T-cell (primary cell): Measurements from ENCODE around the gene CBX2. TPM values are rescaled to one million over a fixed set of nuclear protein-coding genes. Genes with fewer than 3 reads are reported as not detected.
A peak's percentile ranks its signal among the peaks of the same experiment; 100 is the strongest.

Source experiments
- ATAC-seq, 4 experiments: fragments of 200-7000 bp in 3 of 4; fragments of 150-1000 bp in 1 of 4; cut with Tn5 transposase; replicated peaks in 1 of 4; 1 replicate in 3 of 4; 2 replicates in 1 of 4; pipeline ENCODE4 v1.10.0; 2021; ENCODE audit warnings: moderate library complexity in 3 of 4, mild to moderate bottlenecking in 2 of 4, moderate number of reproducible peaks in 1 of 4
- CTCF ChIA-PET, 2 donors: fragments of 300-600 bp; sonication (Branson Sonifier 250); formaldehyde crosslinking; loops; one replicate each; lab custom pipeline; 2022; ENCODE audit warnings: antibody characterized with exemption in 2 of 2; lab: Charles Lee
- POLR2A ChIA-PET, 2 donors: fragments of 300-600 bp; sonication (Branson Sonifier 250); formaldehyde crosslinking; loops; one replicate each; lab custom pipeline; 2022; ENCODE audit warnings: antibody characterized with exemption in 2 of 2; lab: Charles Lee
- DNase-seq, 35 experiments: peaks; one replicate each; pipeline versions ENCODE4 v3.0.0 to v3.0.0-alpha.2; 2013 to 2023
- H3K27ac ChIP-seq: one replicate; pipeline ENCODE4 v1.5.1; 2013; ENCODE audit warnings: low read length
- H3K27me3 ChIP-seq, 2 experiments: replicated peaks in 1 of 2; 1 replicate in 1 of 2; 2 replicates in 1 of 2; pipeline versions ENCODE4 v1.6.1 to v1.7.0; 2013; ENCODE audit warnings: low read length in 1 of 2, mixed read lengths in 1 of 2; ENCODE audit not compliant: control insufficient read depth in 2 of 2, insufficient read depth in 2 of 2; ENCODE audit errors: extremely low read depth in 1 of 2
- H3K36me3 ChIP-seq, 2 donors: 1 replicate in 1 of 2; 2 replicates in 1 of 2; pipeline versions ENCODE4 v1.6.1 to v1.7.0; 2013; ENCODE audit warnings: low read length in 1 of 2; ENCODE audit not compliant: control insufficient read depth in 2 of 2, insufficient read depth in 1 of 2; ENCODE audit errors: extremely low read depth in 1 of 2
- H3K4me1 ChIP-seq, 2 experiments: 1 replicate in 1 of 2; 2 replicates in 1 of 2; pipeline versions ENCODE4 v1.6.1 to v1.7.0; 2013; ENCODE audit warnings: low read length in 2 of 2, mixed read lengths in 1 of 2; ENCODE audit not compliant: insufficient read depth in 2 of 2, control insufficient read depth in 1 of 2; ENCODE audit errors: extremely low read depth in 1 of 2
- H3K4me3 ChIP-seq, 2 donors: 1 replicate in 1 of 2; 2 replicates in 1 of 2; pipeline versions ENCODE4 v1.5.1 to v1.7.0; 2013; ENCODE audit warnings: mild to moderate bottlenecking in 2 of 2, low read length in 1 of 2, moderate library complexity in 1 of 2; ENCODE audit not compliant: control insufficient read depth in 1 of 2; ENCODE audit errors: extremely low read depth in 1 of 2
- H3K9me3 ChIP-seq: 2 replicates; pipeline ENCODE4 v1.7.0; 2013
- H3K27ac Mint-ChIP-seq, 2 donors: one replicate each; pipeline ENCODE4 v1.8.0; 2020 to 2021; ENCODE audit warnings: mild to moderate bottlenecking in 2 of 2, mixed read lengths in 2 of 2
- H3K27me3 Mint-ChIP-seq, 2 donors: one replicate each; pipeline ENCODE4 v1.8.0; 2021 to 2022; ENCODE audit warnings: mixed read lengths in 2 of 2
- H3K36me3 Mint-ChIP-seq: one replicate; pipeline ENCODE4 v1.8.0; 2021; ENCODE audit warnings: mixed read lengths
- H3K4me1 Mint-ChIP-seq, 3 donors: one replicate each; pipeline ENCODE4 v1.8.0; 2020 to 2022; ENCODE audit warnings: mixed read lengths in 3 of 3, mild to moderate bottlenecking in 1 of 3
- H3K4me3 Mint-ChIP-seq, 3 donors: one replicate each; pipeline ENCODE4 v1.8.0; 2020 to 2022; ENCODE audit warnings: mild to moderate bottlenecking in 3 of 3, mixed read lengths in 3 of 3, moderate library complexity in 3 of 3
- H3K9me3 Mint-ChIP-seq, 3 donors: one replicate each; pipeline ENCODE4 v1.8.0; 2020 to 2022; ENCODE audit warnings: mixed read lengths in 3 of 3
- WGBS: methylation state at CpG from one replicate; pipeline ENCODE4 v1.1.5; 2013; ENCODE audit warnings: missing lambda C conversion rate; ENCODE audit not compliant: insufficient coverage; 5-methylcytosine and 5-hydroxymethylcytosine counted together
- total RNA-seq, 35 experiments: library from RNA in 6 of 35; stranded (reverse) in 6 of 35; fragments of 120-200 nt in 1 of 35; gene quantifications; one replicate each; pipeline versions ENCODE4 v1.2.1 to v1.2.4 and lab custom pipeline; 2013 to 2026

Gene CBX2
- total RNA-seq, 5 donors from 2014 or later (not counting 1 experiment from before 2014, with no cell fraction given): 0.43 to 0.79 (median 0.70) TPM

DNA sequence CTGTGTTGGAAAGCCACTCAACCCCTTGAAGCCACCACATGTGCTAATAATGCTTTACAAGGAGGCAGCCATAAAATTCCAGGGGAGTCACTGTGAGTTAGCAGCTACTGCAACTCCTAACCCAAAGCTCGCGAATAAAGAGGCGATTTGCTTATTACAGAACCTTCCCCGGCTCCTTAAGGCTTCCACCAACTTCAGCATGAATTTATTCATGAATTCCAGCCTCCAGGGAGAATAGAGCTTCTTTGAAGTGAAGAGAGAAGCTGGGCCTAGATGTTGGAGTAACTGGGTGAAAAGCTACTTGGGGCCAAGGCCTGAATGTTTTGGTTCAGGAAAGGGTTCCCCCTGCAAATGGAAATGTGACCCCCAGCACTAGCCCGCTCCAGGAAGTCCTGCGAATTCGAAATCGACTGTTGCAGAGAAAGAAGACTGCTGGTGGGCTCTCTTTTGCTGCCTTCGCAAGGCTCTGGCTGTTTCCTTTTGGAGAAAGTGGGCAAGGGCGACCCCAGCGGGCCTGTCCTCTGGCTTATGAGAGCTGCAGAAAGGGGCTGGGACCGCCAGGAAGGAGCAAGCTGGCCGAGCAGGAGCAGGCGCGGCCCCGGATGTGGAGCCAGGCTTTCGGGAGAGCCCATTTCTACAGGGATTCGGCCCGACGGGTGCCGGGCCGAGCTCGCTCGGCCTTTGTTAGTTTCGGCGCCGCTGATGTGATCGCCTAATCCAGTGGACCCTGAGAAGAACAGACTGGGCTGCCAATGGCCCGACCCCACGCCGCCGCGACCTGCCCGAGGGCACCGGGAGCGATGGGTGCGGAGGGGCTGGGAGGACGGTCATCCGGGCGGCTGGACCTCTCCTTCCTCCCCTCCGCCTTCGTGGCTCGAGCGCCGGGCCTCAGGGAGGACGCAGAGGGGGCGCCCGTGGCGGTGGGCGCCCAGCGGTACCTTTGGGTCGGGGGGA, 11.3 kb downstream of the CBX2 start:
- H3K36me3 Mint-ChIP-seq: peaks cover 3% of the 10 kb centered on the region
- ChIA-PET CTCF (no interaction called here), POLR2A (no interaction called here)
- H3K9me3 Mint-ChIP-seq: no peaks in the 10 kb centered on the region
- peaks cover 42 to 70% of the 10 kb centered on the region in 2 donors for H3K27me3 Mint-ChIP-seq
- no peak for DNase-seq
- 30% methylated on average over 39 of the region's 52 CpGs for WGBS
- no peak overlapping the region for H3K27ac Mint-ChIP-seq
- Histone ChIP-seq H3K27ac (no peak overlapping the region), H3K27me3 (peaks cover 0 to 90% of the 10 kb centered on the region in 2 experiments), H3K36me3 (peaks cover 0 to 2% of the 10 kb centered on the region in 2 donors), H3K4me1 (peaks cover 8 to 36% of the 10 kb centered on the region in 2 experiments), H3K4me3 (no peak overlapping the region), H3K9me3 (no peaks in the 10 kb centered on the region)
- peaks cover 6 to 11% (median 7%) of the 10 kb centered on the region in 3 donors for H3K4me1 Mint-ChIP-seq
- H3K4me3 Mint-ChIP-seq: peak overlapping the region in 1 of 3 donors; percentile 47
- peak in 1 of 4 experiments; percentile 6 for ATAC-seq

DNA sequence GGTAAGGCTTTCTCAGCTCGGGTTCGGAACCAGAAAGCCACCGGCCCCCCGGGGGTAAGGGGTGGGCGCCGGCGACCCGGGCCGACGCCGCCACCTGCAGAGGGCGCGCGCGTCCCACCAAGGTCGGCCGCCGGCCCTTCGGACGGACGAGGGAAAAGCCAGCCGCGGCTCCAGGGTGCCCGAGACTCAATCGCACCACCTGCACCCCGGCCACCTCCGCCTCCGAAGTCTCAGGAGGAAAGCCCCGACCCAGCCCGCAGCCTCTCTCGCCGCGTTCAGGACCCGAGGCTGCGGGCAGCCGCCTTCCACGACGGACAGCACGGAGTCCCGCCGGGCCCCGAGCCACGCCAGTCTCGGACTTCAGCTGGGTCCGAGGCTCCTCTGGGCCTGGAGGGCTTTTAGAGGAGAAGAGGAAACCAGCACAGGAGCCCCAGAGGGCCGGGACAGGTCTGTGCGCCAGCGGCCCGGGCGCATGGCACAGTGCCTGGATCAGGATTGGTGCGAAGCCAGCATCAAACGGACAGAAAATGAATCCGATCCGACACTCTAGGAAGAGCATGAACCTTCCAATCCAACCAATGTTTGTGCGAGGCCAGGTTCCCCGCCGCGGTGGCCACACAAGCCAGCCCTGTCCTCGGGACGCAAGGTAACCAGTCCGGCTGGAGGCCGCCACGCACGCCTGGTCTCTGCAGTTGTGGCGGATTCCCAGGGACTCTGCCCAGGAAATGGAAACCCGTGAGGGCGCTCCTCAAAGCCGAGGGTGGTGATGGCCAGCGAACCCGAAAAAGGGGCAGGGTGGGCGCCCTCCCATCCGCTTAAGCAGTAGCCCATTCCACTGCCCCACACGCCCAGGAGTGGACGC, 12.2 kb downstream of the CBX2 start:
- Histone ChIP-seq H3K4me1 (peaks cover 8 to 36% of the 10 kb centered on the region in 2 experiments), H3K27ac (no peak overlapping the region), H3K4me3 (peak overlapping the region in 1 of 2 donors; percentile 7), H3K9me3 (no peaks in the 10 kb centered on the region), H3K36me3 (peaks cover 3 to 5% of the 10 kb centered on the region in 2 donors), H3K27me3 (peaks cover 0 to 89% of the 10 kb centered on the region in 2 experiments)
- Mint-ChIP-seq H3K4me3 (peak overlapping the region in 1 of 3 donors; percentile 50), H3K9me3 (no peaks in the 10 kb centered on the region), H3K27ac (peak overlapping the region in 1 of 2 donors; percentile 19), H3K36me3 (peaks cover 3% of the 10 kb centered on the region), H3K27me3 (peaks cover 41 to 69% of the 10 kb centered on the region in 2 donors), H3K4me1 (peaks cover 6 to 11% (median 7%) of the 10 kb centered on the region in 3 donors)
- DNase-seq (peak in 1 of 35 experiments; percentile 53), ATAC-seq (peak in 2 of 4 experiments; percentile 33 to 51)
- 18% methylated on average over 69 of the region's 74 CpGs for WGBS
- POLR2A ChIA-PET: no interaction called here
- CTCF ChIA-PET: no interaction called here

DNA sequence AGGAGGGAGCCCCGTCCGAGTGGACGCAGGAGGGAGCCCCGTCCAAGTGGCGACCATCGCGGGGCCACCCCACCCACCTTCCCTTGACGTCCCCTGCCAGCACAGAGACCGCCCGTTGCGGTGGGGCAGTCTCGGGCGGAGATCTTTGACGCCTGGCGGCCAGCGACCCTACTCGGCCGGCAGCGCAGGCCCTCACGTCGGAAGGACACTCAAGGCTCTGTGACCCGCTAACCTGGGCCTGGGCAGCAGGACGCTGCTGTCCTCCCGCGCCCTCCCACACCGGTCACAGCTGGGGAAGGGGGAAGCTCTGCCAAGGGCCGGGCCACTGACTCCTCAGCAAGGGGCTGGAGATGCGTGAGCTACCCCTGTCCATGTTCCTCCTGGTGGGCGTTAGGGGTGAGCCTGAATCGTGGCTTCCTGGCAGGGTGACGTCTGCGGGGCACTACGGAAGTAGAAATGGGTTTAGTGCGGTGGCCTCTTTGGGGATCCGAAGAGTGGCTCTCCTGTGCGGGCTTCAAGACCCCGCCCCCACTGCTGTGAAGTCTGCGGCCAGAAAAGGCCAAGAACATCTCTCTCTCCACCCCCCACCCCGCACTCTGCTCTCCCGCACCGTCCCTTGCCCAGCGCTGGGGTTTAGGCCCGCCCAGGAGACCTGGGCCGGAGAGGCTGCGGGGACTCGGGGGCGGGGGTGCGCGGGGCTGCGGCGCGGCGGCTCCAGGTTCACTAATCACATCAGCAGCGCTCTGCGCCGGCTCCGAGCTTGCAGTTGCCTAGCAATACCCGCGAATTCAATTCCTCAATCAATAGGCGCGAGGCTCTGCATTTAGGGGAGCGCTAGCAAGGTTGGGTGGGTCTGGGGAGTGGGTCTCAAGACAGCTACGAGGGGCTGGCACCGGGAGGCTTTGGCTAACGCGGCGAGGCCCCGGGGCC, 13.1 kb downstream of the CBX2 start:
- ChIA-PET POLR2A (no interaction called here), CTCF (no interaction called here)
- Mint-ChIP-seq H3K36me3 (peaks cover 3% of the 10 kb centered on the region), H3K4me1 (peaks cover 10 to 16% (median 11%) of the 10 kb centered on the region in 3 donors), H3K27me3 (peaks cover 39 to 60% of the 10 kb centered on the region in 2 donors), H3K27ac (no peak overlapping the region), H3K4me3 (peak overlapping the region in 2 of 3 donors; percentile 4 to 50), H3K9me3 (no peaks in the 10 kb centered on the region)
- peak overlapping the region in 1 of 2 donors; percentile 20 for H3K4me3 ChIP-seq
- DNase-seq (peak in 1 of 35 experiments; percentile 41), ATAC-seq (peak in 3 of 4 experiments; percentile 46 to 52 (median 47))
- peaks cover 0 to 87% of the 10 kb centered on the region in 2 experiments for H3K27me3 ChIP-seq
- H3K4me1 ChIP-seq: peaks cover 11 to 41% of the 10 kb centered on the region in 2 experiments
- H3K27ac ChIP-seq: no peak overlapping the region
- 12% methylated on average over 41 of the region's 68 CpGs for WGBS
- H3K36me3 ChIP-seq: peaks cover 3 to 6% of the 10 kb centered on the region in 2 donors
- no peaks in the 10 kb centered on the region for H3K9me3 ChIP-seq

DNA sequence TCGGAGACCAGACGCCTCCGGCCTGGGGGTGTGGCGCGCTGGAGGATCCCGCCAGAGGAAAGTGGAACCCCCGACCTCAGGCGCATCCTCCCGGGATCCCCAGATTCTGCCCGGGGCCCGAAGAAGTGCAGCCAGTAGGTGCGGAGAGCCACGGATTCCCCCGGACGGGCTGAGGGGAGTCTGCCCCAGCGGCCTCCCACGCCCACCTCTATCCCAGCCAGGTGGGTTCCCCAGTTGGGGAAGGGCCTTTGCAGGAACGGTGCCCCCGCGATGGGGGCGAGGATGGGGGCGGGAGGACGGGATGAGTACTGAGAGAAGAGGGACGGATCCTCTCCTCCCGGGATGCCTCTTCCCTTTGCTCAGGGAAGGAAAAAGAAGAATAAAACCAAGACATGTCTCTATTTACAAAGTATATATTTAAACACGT, 13.8 kb downstream of the CBX2 start:
- Histone ChIP-seq H3K27ac (no peak overlapping the region), H3K4me3 (peak overlapping the region in 1 of 2 donors; percentile 20), H3K9me3 (no peaks in the 10 kb centered on the region), H3K4me1 (peaks cover 14 to 45% of the 10 kb centered on the region in 2 experiments), H3K36me3 (peaks cover 3 to 6% of the 10 kb centered on the region in 2 donors), H3K27me3 (peaks cover 0 to 82% of the 10 kb centered on the region in 2 experiments)
- Mint-ChIP-seq H3K36me3 (peaks cover 3% of the 10 kb centered on the region), H3K4me3 (no peak overlapping the region), H3K9me3 (no peaks in the 10 kb centered on the region), H3K27me3 (peaks cover 36 to 53% of the 10 kb centered on the region in 2 donors), H3K27ac (no peak overlapping the region), H3K4me1 (peaks cover 11 to 20% (median 16%) of the 10 kb centered on the region in 3 donors)
- ChIA-PET POLR2A (no interaction called here), CTCF (no interaction called here)
- WGBS: 9% methylated on average over 11 of the region's 26 CpGs
- no peak for DNase-seq
- ATAC-seq: no peak

DNA sequence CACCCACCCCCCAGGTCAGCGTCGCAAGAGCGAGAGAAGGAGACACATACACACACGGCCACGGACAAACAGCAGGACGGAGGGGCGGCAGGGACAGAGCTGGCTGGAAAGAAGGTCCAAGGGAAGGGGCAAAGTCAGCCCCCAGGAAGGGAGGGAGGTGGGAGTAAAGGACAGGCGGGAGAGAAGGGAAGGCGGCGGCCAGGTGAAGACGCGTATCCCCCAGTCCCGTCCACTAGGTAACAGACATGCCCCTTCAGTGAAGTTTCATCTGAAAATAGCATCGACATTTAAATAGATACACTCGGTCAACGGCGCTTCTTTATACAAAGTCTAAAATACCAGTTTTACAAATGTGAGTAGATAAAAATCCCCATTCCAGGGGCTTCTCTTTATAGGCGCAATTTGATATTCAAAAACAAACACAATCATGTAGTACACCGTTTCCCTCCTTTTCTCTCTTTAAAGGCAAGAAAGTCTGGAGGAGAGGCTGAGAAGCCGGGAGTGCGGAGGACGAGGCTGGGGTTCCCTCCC, 14.5 kb downstream of the CBX2 start:
- Histone ChIP-seq H3K4me1 (peaks cover 14 to 45% of the 10 kb centered on the region in 2 experiments), H3K9me3 (no peaks in the 10 kb centered on the region), H3K27ac (no peak overlapping the region), H3K27me3 (peaks cover 0 to 77% of the 10 kb centered on the region in 2 experiments), H3K36me3 (peaks cover 3 to 6% of the 10 kb centered on the region in 2 donors), H3K4me3 (no peak overlapping the region)
- Mint-ChIP-seq H3K4me1 (peaks cover 11 to 25% (median 17%) of the 10 kb centered on the region in 3 donors), H3K36me3 (peaks cover 3% of the 10 kb centered on the region), H3K9me3 (no peaks in the 10 kb centered on the region), H3K27me3 (peaks cover 30 to 46% of the 10 kb centered on the region in 2 donors), H3K4me3 (no peak overlapping the region), H3K27ac (no peak overlapping the region)
- POLR2A ChIA-PET: interaction anchor here in 1 of 2 donors (0.5 kb wide), 1 partner anchor 18 kb away, joined by 3 read pairs; no protein-coding TSS in a partner anchor
- WGBS: no CpG with 5 or more reads among the region's 22 CpGs
- DNase-seq: no peak
- ATAC-seq: no peak
- CTCF ChIA-PET: interaction anchor here in 1 of 2 donors (0.6 kb wide), 1 partner anchor 48 kb away, joined by 3 read pairs; no protein-coding TSS in a partner anchor
